Activated naive CD8-positive, alpha-beta T cell treated with anti-CD3 and anti-CD28 coated beads, Interleukin-2, amount 10 ng/mL, durations not matched to agents 7 days and 5 days (primary cell): ENCODE measurements around the gene EZH1. TPM values are rescaled to one million over a fixed set of nuclear protein-coding genes. Genes with fewer than 3 reads are reported as not detected.

ENCODE experiments used
- ATAC-seq: fragments of 150-1000 bp; cut with Tn5 transposase; one replicate; pipeline ENCODE4 v1.10.0; 2021; ENCODE audit warnings: low read depth, moderate library complexity
- POLR2A ChIA-PET: fragments of 350-600 bp; sonication (Branson Sonifier 250); formaldehyde crosslinking; loops from one replicate; lab custom pipeline; 2021; ENCODE audit warnings: antibody characterized with exemption; lab: Charles Lee
- DNase-seq: peaks from one replicate; pipeline ENCODE4 v3.0.0; 2021
- H3K27ac Mint-ChIP-seq: one replicate; pipeline ENCODE4 v1.8.0; 2022; ENCODE audit warnings: mild to moderate bottlenecking, mixed read lengths
- H3K27me3 Mint-ChIP-seq: one replicate; pipeline ENCODE4 v1.8.0; 2022; ENCODE audit warnings: mild to moderate bottlenecking, moderate library complexity, mixed read lengths
- H3K36me3 Mint-ChIP-seq: one replicate; pipeline ENCODE4 v1.8.0; 2021; ENCODE audit warnings: mild to moderate bottlenecking, mixed read lengths
- H3K4me1 Mint-ChIP-seq: one replicate; pipeline ENCODE4 v1.8.0; 2021; ENCODE audit warnings: mixed read lengths
- H3K4me3 Mint-ChIP-seq: one replicate; pipeline ENCODE4 v1.8.0; 2022; ENCODE audit warnings: mild to moderate bottlenecking, moderate library complexity, mixed read lengths
- H3K9me3 Mint-ChIP-seq: one replicate; pipeline ENCODE4 v1.8.0; 2021; ENCODE audit warnings: mixed read lengths
- total RNA-seq, 2 experiments: library from RNA; stranded (reverse); gene quantifications; one replicate each; pipeline ENCODE4 v1.2.3, GENCODE V29; 2021

Gene EZH1
- total RNA-seq, 2 experiments from 2014 or later, result 83.1 to 98.4 TPM

DNA sequence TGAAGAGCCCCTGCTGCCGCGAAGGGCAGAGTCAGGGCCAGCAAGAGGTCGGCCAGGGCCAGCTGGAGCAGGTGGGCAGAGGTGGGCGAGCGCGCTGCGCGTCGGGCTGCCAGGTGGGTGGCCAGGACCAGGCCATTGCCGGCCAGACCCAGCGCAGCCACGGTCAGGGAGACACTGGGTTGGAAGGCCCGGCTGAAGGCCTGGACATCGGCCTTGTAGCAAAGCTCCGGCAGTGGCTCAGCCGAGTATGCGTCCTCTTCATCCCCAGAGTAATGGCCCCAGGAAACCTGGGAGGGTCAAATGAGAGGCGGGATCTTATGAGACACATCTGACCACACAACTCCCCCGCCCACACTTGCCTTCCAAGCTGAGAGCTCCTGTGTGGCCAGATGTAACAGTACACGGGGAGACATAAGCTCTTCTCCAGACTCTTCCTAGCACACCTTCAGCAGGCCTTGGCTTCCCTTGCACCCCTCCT lies 64.5 kb downstream of the EZH1 start:
- ATAC-seq, result no peak
- H3K27ac Mint-ChIP-seq, result peak overlapping the region; percentile 84
- POLR2A ChIA-PET, result interaction anchor here (1.3 to 6.4 kb wide), 5 partner anchors 22 to 144 kb away, joined by 3 to 40 read pairs (median 6); partner anchors contain the start of genes BECN1, PSMC3IP, RETREG3 and TUBG1

DNA sequence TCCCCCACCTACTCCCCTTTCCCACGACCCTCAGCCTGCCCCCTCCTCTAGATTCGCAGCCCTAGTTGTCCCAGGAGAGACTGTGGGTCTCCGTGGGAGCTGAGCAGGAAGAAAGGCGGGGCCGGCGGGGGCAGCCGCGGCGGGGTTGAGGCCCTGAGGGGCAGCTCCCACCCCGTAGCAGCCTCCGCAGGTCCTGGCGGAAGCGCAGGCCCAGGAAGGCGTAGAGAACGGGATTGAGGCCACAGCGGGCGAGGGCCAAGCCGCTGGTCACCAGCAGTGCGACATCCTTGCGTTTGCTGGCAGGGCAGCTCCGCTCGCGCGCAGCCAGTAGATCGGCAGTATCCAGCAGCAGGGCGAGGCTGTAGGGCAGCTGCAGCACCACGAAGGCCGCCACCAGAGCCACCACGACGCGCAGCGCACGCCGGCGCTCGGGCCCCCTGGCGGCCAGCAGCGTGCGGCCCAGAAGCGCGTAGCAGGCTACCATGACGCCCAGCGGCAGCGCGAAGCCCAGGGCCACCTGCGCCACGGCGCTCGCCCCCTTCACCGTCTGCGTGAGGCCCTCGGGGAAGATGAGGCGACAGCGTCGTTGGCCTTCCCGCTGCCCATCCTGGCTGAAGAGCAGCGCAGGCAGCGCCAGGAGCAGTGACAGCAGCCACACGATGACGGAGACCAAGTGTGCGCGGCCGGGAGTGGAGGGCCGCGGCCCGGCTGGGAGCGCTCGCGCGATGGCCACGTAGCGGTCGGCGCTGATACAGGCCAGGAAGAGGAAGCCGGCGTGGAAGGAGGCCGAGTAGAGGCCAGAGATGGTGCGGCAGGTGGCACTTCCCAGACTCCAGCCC lies 65.1 kb downstream of the EZH1 start:
- H3K4me1 Mint-ChIP-seq, result peaks cover 53% of the 10 kb centered on the region
- peaks cover 1% of the 10 kb centered on the region for H3K36me3 Mint-ChIP-seq
- H3K27me3 Mint-ChIP-seq, result peaks cover 51% of the 10 kb centered on the region
- peak overlapping the region; percentile 93 for H3K4me3 Mint-ChIP-seq
- no peaks in the 10 kb centered on the region for H3K9me3 Mint-ChIP-seq
- POLR2A ChIA-PET, result interaction anchor here (1.0 to 6.4 kb wide), 10 partner anchors 21 to 322 kb away, joined by 3 to 40 read pairs (median 6); partner anchors contain the start of genes BECN1, MLX, PSMC3IP and RETREG3
- peak; percentile 49 for ATAC-seq
- peak; percentile 87 for DNase-seq
- H3K27ac Mint-ChIP-seq, result peak overlapping the region; percentile 89

More for the DNA sequence above, 64.5 kb downstream of the EZH1 start:
- Mint-ChIP-seq H3K4me3 (peak overlapping the region; percentile 65), H3K4me1 (peaks cover 52% of the 10 kb centered on the region), H3K9me3 (no peaks in the 10 kb centered on the region), H3K27me3 (peaks cover 47% of the 10 kb centered on the region), H3K36me3 (peaks cover 1% of the 10 kb centered on the region)
- no peak for DNase-seq

DNA sequence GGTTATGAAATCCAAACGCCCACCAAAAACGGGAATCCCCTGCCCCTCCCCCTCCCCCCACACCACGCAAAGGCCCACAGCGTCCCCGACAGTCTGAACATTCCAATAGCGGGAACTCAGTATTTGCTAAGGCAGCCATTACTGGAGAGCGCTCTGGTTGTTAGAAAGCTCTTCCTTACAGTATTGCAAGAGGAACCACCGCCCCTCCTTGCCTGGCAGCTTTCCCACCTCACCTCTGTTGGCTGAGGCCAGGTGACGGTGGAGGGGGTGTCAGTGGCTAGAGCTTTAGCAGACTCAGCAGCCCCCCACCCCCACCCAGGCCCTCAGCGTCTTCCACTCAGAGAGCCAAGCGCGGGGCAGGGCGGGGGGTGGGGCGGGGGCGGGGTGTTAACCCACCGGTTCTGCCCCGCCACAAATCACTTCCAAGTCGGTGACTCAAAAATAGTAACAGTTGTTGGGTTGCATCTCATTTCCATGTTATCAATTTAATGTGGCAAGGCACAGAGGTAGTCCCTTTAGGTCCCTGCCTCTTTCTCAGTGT lies 65.8 kb downstream of the EZH1 start:
- POLR2A ChIA-PET, result interaction anchor here (1.0 to 6.4 kb wide), 10 partner anchors 20 to 323 kb away, joined by 3 to 40 read pairs (median 4); partner anchors contain the start of genes BECN1, MLX, PSMC3IP and RETREG3
- H3K4me3 Mint-ChIP-seq, result peak overlapping the region; percentile 93
- H3K36me3 Mint-ChIP-seq, result peaks cover 1% of the 10 kb centered on the region
- no peak for ATAC-seq
- H3K4me1 Mint-ChIP-seq, result peaks cover 58% of the 10 kb centered on the region
- peak overlapping the region; percentile 92 for H3K27ac Mint-ChIP-seq
- peak; percentile 64 for DNase-seq
- peaks cover 52% of the 10 kb centered on the region for H3K27me3 Mint-ChIP-seq
- no peaks in the 10 kb centered on the region for H3K9me3 Mint-ChIP-seq

DNA sequence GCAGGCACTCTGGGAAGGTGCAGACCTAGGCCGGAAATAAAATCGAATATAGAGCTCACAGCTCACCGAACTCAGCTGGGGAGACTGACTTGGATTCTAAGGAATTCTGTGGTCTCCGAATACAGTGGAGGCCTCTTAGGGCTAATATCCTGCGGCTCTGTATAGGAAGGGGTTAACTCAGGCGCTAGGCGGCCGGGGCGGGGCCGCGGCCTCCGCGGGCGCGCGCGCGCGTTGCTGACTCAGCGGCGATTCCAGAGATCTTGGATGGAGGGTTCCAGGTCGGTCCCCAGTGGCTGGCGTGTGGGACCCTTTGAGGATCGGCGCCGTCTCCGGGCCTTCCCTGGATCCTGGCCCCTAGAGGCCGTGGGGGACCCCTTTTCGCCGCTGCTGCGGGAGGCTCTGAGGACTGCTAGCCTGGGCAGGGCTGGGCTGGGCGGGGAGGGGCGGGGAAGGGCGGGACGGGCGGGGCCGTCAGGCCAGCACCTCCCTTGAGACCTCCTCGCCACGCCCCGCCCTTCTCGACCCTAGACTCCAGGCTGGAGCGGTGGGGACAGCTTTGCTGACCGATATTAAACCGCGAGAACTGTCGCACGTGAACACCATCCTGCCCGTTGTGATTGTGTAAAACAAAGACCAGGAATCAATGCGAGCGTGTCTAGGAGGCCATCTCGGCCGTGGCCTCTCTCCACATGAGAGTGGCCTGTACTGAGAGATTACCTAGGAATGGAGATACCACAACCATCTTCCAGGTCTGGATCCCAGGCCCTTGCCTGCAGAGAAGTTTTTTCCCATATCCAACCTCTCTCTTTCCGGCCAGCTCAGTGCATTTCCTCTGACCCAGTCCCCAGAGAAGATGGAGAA lies 66.7 kb downstream of the EZH1 start:
- POLR2A ChIA-PET, result interaction anchor here (1.0 to 6.4 kb wide), 8 partner anchors 69 to 320 kb away, joined by 3 to 40 read pairs (median 6); partner anchors contain the start of genes BECN1, MLX, PSMC3IP and RETREG3
- H3K9me3 Mint-ChIP-seq, result no peaks in the 10 kb centered on the region
- H3K27me3 Mint-ChIP-seq, result peaks cover 46% of the 10 kb centered on the region
- DNase-seq (peak; percentile 90), ATAC-seq (peak; percentile 13)
- peaks cover 52% of the 10 kb centered on the region for H3K4me1 Mint-ChIP-seq
- H3K36me3 Mint-ChIP-seq, result peaks cover 1% of the 10 kb centered on the region
- H3K27ac Mint-ChIP-seq, result peak overlapping the region; percentile 92
- H3K4me3 Mint-ChIP-seq, result peak overlapping the region; percentile 93

DNA sequence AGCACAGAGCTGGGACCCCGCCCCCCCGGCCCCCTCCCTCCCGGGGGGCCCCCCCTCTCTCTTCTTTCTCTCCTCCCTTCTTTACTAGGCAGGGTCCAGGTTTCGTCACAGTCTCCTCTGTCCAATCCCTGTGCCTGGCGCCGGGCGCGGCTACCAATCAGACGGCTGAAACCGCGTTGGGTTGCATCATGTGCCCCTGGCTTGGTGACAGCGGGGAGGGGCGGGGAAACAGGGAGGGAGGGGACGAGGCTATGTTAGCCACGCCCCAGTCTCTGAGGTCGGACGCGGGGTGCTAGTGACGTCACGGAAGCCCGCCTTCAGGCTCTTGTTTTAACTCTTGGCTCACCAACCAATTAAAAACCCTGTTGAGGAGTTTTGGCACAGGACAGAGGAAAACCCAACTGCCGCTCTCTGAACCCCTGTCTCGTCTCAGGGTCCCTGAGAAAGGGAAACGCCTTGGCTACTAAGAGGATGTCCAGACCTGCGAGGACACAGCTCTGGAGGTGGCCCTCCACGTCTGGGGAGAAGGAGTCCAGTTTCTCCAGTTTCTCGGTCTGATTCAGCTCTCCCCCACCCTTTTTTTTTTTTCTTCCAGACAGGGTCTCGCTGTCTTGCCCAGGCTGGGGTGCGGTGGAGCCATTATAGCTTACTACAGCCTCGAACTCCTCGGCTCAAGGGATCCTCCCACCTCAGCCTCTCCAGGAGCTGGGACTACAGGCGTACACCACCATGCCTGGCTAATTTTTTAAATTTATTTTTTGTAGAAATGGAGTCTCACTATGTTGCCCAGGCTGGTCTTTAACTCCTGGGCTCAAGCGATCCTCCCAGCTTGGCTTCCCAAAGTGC lies 67.6 kb downstream of the EZH1 start:
- H3K27me3 Mint-ChIP-seq, result peaks cover 46% of the 10 kb centered on the region
- POLR2A ChIA-PET, result interaction anchor here (1.1 to 6.4 kb wide), 6 partner anchors 9 to 123 kb away, joined by 4 to 40 read pairs (median 8); partner anchors contain the start of genes PSMC3IP, RETREG3, TUBG1 and TUBG2
- ATAC-seq (peak; percentile 84), DNase-seq (peak; percentile 94)
- H3K27ac Mint-ChIP-seq, result peak overlapping the region; percentile 67
- no peaks in the 10 kb centered on the region for H3K9me3 Mint-ChIP-seq
- peak overlapping the region; percentile 93 for H3K4me3 Mint-ChIP-seq
- H3K36me3 Mint-ChIP-seq, result peaks cover 1% of the 10 kb centered on the region
- peaks cover 45% of the 10 kb centered on the region for H3K4me1 Mint-ChIP-seq

DNA sequence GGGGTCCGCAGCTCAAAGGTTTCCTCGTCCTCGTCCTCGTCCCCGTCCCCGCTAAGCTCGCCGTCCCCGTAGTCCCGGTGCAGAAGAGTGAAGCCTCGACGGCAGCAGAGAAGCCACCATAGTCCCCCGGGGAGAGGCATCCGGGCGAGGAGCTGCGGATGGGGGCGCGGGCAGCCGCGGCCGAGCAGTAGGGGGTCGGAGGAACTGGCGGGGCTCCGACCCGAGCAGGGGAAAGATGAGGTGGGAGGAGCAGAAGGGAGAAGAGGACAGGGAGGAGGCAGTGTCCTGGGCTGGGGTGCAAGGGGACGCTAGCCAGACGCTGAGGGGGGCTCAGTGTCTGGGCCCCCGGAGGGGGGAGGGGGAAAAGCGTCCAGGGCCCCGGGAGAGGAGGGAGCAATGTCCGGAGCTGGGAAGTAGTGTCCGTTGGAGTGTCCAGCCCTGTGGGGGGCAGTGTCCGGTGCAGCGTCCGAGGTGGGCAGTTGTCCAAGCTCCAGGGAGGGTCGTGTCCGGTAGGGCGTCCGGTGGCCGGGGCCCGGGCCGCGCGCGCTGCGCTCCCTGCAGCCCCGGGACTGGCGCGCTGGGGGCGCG lies 68.3 kb downstream of the EZH1 start, which contains the start of gene PLEKHH3:
TSS of gene PLEKHH3 (minus strand) at position 571 of the 588 bp plus-strand sequence. CDS start at position 140, 431 bp downstream.
- POLR2A ChIA-PET, result interaction anchor here (1.1 to 6.4 kb wide), 6 partner anchors 9 to 122 kb away, joined by 4 to 40 read pairs (median 8); partner anchors contain the start of genes PSMC3IP, RETREG3, TUBG1 and TUBG2
- no peaks in the 10 kb centered on the region for H3K9me3 Mint-ChIP-seq
- no peak for DNase-seq
- H3K4me1 Mint-ChIP-seq, result peaks cover 40% of the 10 kb centered on the region
- peaks cover 1% of the 10 kb centered on the region for H3K36me3 Mint-ChIP-seq
- H3K27me3 Mint-ChIP-seq, result peaks cover 43% of the 10 kb centered on the region
- peak within 1 kb of the TSS; percentile 72 for H3K27ac Mint-ChIP-seq
- peak within 1 kb of the TSS; percentile 93 for H3K4me3 Mint-ChIP-seq
- no peak for ATAC-seq

DNA sequence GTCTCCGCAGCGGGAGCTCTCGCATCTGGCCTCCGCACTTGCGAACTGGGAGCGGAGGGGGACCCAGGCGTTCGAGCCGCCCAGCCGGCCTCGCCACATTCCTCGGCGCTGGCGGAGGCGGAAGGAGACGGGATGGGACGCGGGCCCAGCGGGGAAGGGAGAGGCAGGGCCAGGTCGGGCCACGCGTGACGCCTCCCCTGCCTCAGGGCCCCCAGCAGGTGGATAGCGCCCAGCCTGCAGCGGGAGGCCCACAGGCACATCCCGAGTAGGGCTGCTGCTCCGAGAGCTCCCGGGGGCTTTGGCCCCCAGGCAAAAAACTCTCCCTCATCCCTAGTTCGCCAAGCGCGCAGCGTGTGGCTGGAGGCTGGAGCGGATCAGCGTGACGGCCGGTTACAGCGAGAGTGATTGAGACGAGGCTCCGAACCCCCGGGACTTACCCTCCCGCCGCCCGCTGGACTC lies 68.8 kb downstream of the EZH1 start:
- no peaks in the 10 kb centered on the region for H3K36me3 Mint-ChIP-seq
- ATAC-seq (no peak), DNase-seq (peak; percentile 64)
- no peaks in the 10 kb centered on the region for H3K9me3 Mint-ChIP-seq
- peak overlapping the region; percentile 84 for H3K4me3 Mint-ChIP-seq
- no peak overlapping the region for H3K27ac Mint-ChIP-seq
- H3K27me3 Mint-ChIP-seq, result peaks cover 44% of the 10 kb centered on the region
- H3K4me1 Mint-ChIP-seq, result peaks cover 38% of the 10 kb centered on the region
- POLR2A ChIA-PET, result interaction anchor here (1.1 to 6.4 kb wide), 5 partner anchors 8 to 98 kb away, joined by 4 to 40 read pairs (median 5); partner anchors contain the start of genes PSMC3IP, RETREG3, TUBG1 and TUBG2

DNA sequence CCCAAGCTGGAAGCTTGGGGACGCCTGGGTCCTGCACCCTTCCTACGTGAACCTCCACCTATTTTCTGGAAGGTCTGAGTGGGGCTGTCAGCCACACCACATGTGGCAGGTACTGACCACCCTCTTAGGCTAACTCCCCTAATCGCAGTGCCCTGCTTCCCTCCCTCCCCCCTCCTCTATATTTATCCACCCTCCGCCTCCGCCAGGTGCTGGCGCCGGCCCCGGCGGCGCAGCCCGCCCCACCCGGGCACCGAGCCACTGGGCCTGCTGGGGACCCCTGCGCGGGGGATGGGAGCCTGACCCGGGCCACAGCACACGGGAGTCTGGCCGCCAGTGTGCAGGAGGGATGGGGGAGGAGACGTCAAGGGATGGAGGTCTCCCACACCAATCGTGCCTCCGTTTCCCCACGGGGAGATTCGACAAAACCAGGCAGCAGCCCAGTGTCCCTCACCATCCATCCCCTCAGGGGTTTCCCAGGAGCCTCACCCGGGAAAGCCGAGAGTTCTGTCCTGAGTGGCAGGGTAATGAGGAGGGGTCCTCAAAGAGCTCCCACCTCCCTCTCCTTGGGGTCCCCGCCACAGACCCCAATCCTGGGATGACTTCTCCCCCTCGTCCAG lies 69.4 kb downstream of the EZH1 start:
- peak overlapping the region; percentile 25 for H3K4me3 Mint-ChIP-seq
- H3K27ac Mint-ChIP-seq, result no peak overlapping the region
- H3K9me3 Mint-ChIP-seq, result no peaks in the 10 kb centered on the region
- peaks cover 36% of the 10 kb centered on the region for H3K4me1 Mint-ChIP-seq
- H3K36me3 Mint-ChIP-seq, result no peaks in the 10 kb centered on the region
- ATAC-seq (no peak), DNase-seq (no peak)
- peaks cover 47% of the 10 kb centered on the region for H3K27me3 Mint-ChIP-seq
- POLR2A ChIA-PET, result interaction anchor here (1.7 to 6.4 kb wide), 3 partner anchors 17 to 97 kb away, joined by 5 to 40 read pairs (median 40); partner anchors contain the start of genes PSMC3IP, RETREG3, TUBG1 and TUBG2

DNA sequence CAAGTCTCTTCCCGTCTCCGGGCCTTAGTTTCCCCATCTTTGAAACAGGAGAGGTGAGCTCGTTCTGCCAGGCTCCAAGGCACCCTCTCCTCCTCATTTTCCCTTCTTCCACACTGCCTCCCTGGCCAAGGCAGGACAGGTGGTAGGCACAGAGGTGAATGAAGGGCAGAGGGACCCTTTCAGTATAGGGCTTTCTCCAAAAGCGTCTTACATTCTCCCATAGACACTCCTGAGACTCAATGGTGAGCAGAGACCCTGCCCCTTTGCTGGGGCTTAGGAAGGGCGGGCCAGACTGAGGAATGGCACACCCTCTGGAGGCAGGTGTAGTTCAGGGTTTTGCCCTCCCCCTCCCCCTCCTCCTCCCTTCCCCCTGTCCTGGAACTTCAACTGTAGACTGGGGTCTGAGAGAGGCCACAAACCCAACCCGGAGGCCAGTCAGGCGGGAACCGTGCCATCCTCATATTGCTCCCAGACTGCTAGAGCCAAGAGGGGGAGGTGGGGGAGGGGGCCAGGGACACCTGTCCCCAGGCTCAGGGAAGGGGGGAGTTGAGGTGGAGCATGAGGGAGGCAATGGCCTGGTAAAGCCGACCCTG lies 70.0 kb downstream of the EZH1 start:
- POLR2A ChIA-PET, result interaction anchor here (1.0 kb wide), 1 partner anchor 66 kb away, joined by 4 read pairs; the partner anchor contains the start of genes RETREG3 and TUBG1
- DNase-seq, result peak; percentile 33
- Mint-ChIP-seq H3K4me3 (peak overlapping the region; percentile 25), H3K27ac (no peak overlapping the region), H3K4me1 (peaks cover 36% of the 10 kb centered on the region), H3K27me3 (peaks cover 47% of the 10 kb centered on the region), H3K9me3 (no peaks in the 10 kb centered on the region), H3K36me3 (no peaks in the 10 kb centered on the region)
- no peak for ATAC-seq

DNA sequence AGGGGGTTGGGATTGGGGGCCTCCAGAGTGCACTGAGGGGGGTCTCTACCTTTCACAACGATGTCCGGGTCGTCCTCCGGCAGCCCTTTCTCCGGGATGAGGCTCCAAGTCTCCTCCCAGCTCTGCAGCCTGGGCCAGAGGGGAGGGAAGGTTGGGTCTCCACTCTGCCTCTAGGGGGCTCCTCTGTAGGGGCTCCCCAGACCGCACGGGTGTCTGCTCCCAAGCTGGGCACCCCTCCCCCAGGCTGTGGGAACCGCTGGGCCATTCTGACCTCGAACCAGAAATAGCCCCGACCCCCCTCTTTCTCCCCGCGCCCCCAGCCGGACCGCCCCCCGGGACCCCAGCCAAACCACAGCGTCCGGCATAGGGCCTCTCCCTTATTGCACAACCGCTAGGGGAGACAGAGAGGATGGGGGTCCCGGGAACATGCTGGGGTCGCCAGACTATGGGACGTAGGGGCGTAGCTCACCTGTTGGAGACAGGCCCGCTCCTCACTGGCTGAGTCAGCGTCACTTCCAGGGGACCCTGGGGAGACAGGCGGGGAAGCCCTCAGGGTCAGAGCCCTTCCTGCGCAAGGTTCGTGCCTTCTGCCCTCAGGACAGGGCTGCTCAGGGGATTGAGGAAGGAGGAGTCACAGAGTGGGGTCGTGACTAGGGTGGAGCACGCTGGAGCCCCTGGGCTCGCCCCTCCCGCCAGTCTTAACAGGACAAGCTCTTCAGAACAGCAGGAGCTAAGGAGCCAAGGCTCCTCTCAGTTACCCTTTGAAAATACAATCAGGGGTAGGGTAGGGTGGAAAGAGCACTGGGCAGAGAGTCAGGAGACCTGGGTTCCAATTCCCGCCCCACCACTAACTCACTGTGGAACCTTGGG lies 70.7 kb downstream of the EZH1 start:
- Mint-ChIP-seq H3K27me3 (peaks cover 52% of the 10 kb centered on the region), H3K9me3 (no peaks in the 10 kb centered on the region), H3K4me1 (peaks cover 32% of the 10 kb centered on the region), H3K4me3 (peak overlapping the region; percentile 25), H3K36me3 (no peaks in the 10 kb centered on the region), H3K27ac (no peak overlapping the region)
- DNase-seq (peak; percentile 45), ATAC-seq (no peak)
- POLR2A ChIA-PET, result interaction anchor here (0.8 to 1.0 kb wide), 2 partner anchors 11 to 65 kb away, joined by 3 to 4 read pairs; partner anchors contain the start of genes RETREG3 and TUBG1
